LNCaP clone FGC (cell line): ENCODE measurements around the gene FSCB.

Experiments
- DNase-seq: peaks from one replicate; pipeline ENCODE4 v3.0.0-alpha.2; 2011; ENCODE audit warnings: low read depth
- H3K4me3 ChIP-seq: 2 replicates; pipeline ENCODE4 v1.5.1; 2011; ENCODE audit warnings: mild to moderate bottlenecking, low read depth, low read length, control low read depth
- TF ChIP-seq, protein P1 (sequence below): IDR thresholded peaks from 2 replicates; pipeline ENCODE4 v1.5.1; 2012; ENCODE audit warnings: mild to moderate bottlenecking; ENCODE audit not compliant: control insufficient read depth, insufficient read depth; ENCODE audit errors: extremely low read depth

Gene FSCB

GRCh38 chr14:44508834-44509233 is 1.8 kb upstream of the FSCB start:
- H3K4me3 ChIP-seq = no peak overlapping the region
- TF ChIP-seq, protein P1, sequence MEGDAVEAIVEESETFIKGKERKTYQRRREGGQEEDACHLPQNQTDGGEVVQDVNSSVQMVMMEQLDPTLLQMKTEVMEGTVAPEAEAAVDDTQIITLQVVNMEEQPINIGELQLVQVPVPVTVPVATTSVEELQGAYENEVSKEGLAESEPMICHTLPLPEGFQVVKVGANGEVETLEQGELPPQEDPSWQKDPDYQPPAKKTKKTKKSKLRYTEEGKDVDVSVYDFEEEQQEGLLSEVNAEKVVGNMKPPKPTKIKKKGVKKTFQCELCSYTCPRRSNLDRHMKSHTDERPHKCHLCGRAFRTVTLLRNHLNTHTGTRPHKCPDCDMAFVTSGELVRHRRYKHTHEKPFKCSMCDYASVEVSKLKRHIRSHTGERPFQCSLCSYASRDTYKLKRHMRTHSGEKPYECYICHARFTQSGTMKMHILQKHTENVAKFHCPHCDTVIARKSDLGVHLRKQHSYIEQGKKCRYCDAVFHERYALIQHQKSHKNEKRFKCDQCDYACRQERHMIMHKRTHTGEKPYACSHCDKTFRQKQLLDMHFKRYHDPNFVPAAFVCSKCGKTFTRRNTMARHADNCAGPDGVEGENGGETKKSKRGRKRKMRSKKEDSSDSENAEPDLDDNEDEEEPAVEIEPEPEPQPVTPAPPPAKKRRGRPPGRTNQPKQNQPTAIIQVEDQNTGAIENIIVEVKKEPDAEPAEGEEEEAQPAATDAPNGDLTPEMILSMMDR = no peak
- DNase-seq = no peak

- DNase-seq = no peak
- TF ChIP-seq, protein P1 = peak; percentile 31
These were observed 1.5 kb downstream of the FSCB start for GRCh38 chr14:44505588-44505987.

DNA sequence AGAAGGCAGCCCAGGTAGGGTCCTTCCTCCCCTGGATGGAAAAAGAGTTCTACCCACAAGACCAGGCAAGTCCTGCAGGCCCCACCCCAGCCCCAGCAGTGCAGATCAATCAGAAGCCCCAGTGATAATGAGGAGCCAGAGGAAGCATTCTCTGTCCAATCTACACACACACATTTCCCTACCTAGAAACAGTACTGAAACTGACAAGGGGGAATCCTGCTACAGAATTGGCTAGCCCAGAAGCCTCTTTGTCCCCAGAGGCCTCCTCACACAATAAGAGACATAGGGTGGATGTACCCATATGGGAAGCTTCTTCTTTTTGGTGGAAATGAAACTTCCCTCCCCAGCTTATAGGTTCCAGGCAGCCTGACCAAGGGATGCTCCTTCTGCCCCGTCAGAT is 9.9 kb downstream of the FSCB start:
- no peak overlapping the region for H3K4me3 ChIP-seq
- no peak for DNase-seq
- TF ChIP-seq, protein P1 = no peak

More at GRCh38 chr14:44505588-44505987, 1.5 kb downstream of the FSCB start:
- no peak overlapping the region for H3K4me3 ChIP-seq

GRCh38 chr14:44494137-44494536 is 12.9 kb downstream of the FSCB start:
- H3K4me3 ChIP-seq = no peak overlapping the region
- TF ChIP-seq, protein P1 = no peak
- DNase-seq = no peak

- no peak overlapping the region for H3K4me3 ChIP-seq
- no peak for DNase-seq
- TF ChIP-seq, protein P1 = no peak
These were observed 16.1 kb downstream of the FSCB start for GRCh38 chr14:44490966-44491365.

GRCh38 chr14:44477953-44478352 is 29.1 kb downstream of the FSCB start:
- no peak overlapping the region for H3K4me3 ChIP-seq
- no peak for DNase-seq
- TF ChIP-seq, protein P1 = no peak

GRCh38 chr14:44468771-44469170 is 38.3 kb downstream of the FSCB start:
- no peak overlapping the region for H3K4me3 ChIP-seq
- TF ChIP-seq, protein P1 = no peak
- no peak for DNase-seq
